ENCODE data around the gene GSE1. TPM values are rescaled to one million over a fixed set of nuclear protein-coding genes. Genes with fewer than 3 reads are reported as not detected.
A peak's percentile ranks its signal among the peaks of the same experiment; 100 is the strongest.

The GSE1 gene
- total RNA-seq, 1 experiment from 2014 or later = 124 TPM

GRCh38 chr16:85574672-85575475 is 38.2 kb upstream of the GSE1 start:
- ChIA-PET CTCF (interaction anchor here (0.8 to 2.2 kb wide), 14 partner anchors 9 to 159 kb away, joined by 3 to 15 read pairs (median 4); no protein-coding TSS in a partner anchor), POLR2A (interaction anchor here (1.2 kb wide), 1 partner anchor 14 kb away, joined by 3 read pairs; no protein-coding TSS in a partner anchor)
- 0 out of 2 replicates have a peak overlapping the region, but pooled peaks have one; percentile 53 for H3K27ac Mint-ChIP-seq
- H3K9me3 Mint-ChIP-seq = no peaks in the 10 kb centered on the region
- peaks cover 87% of the 10 kb centered on the region for H3K4me1 Mint-ChIP-seq
- no peak for DNase-seq (ENCODE audit: low spot score)
- no peaks in the 10 kb centered on the region for H3K36me3 Mint-ChIP-seq
- H3K27me3 Mint-ChIP-seq (ENCODE audit: low read depth) = peaks cover 4% of the 10 kb centered on the region
- ATAC-seq = no peak
- no peak for TF ChIP-seq ZNF121 (CRISPR knock-in tag; IDR thresholded peaks at IDR 0.05)
- TF ChIP-seq, protein P1, sequence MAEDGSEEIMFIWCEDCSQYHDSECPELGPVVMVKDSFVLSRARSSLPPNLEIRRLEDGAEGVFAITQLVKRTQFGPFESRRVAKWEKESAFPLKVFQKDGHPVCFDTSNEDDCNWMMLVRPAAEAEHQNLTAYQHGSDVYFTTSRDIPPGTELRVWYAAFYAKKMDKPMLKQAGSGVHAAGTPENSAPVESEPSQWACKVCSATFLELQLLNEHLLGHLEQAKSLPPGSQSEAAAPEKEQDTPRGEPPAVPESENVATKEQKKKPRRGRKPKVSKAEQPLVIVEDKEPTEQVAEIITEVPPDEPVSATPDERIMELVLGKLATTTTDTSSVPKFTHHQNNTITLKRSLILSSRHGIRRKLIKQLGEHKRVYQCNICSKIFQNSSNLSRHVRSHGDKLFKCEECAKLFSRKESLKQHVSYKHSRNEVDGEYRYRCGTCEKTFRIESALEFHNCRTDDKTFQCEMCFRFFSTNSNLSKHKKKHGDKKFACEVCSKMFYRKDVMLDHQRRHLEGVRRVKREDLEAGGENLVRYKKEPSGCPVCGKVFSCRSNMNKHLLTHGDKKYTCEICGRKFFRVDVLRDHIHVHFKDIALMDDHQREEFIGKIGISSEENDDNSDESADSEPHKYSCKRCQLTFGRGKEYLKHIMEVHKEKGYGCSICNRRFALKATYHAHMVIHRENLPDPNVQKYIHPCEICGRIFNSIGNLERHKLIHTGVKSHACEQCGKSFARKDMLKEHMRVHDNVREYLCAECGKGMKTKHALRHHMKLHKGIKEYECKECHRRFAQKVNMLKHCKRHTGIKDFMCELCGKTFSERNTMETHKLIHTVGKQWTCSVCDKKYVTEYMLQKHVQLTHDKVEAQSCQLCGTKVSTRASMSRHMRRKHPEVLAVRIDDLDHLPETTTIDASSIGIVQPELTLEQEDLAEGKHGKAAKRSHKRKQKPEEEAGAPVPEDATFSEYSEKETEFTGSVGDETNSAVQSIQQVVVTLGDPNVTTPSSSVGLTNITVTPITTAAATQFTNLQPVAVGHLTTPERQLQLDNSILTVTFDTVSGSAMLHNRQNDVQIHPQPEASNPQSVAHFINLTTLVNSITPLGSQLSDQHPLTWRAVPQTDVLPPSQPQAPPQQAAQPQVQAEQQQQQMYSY (CRISPR knock-in tag; IDR thresholded peaks at IDR 0.05) = peak; percentile 68
- TF ChIP-seq, protein P2, sequence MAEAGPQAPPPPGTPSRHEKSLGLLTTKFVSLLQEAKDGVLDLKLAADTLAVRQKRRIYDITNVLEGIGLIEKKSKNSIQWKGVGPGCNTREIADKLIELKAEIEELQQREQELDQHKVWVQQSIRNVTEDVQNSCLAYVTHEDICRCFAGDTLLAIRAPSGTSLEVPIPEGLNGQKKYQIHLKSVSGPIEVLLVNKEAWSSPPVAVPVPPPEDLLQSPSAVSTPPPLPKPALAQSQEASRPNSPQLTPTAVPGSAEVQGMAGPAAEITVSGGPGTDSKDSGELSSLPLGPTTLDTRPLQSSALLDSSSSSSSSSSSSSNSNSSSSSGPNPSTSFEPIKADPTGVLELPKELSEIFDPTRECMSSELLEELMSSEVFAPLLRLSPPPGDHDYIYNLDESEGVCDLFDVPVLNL (CRISPR knock-in tag; IDR thresholded peaks at IDR 0.05; ENCODE audit: borderline replicate concordance, low read depth) = no peak
- no peak for TF ChIP-seq HMGA2 (CRISPR knock-in tag; IDR thresholded peaks at IDR 0.05)
- no peak overlapping the region for H3K4me3 Mint-ChIP-seq

DNA sequence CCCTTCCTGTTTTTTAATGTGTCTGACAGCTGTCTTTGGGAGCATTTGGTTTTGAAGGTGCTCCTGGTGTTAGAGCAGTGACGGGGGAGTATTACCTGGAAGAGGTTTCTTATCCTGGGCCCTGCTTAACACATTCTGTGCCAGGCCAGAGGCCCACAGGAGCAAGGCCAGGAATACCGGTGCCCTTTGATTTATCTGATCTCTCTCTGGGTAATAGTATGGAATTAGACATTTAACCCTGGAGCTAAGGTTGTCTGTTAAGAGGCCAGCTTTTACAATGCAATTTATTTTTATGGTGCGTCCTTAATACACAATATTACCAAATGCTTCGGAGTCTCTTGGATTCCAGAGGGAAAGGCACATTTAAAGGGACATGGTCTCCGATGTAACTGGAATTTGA is 37.2 kb upstream of the GSE1 start:
- TF ChIP-seq ZNF423 (CRISPR knock-in tag; IDR thresholded peaks at IDR 0.05) (no peak), NFE2L1 (CRISPR knock-in tag; IDR thresholded peaks at IDR 0.05) (no peak), ATF3 (CRISPR knock-in tag; conservative IDR thresholded peaks at IDR 0.05) (no peak), EMX1 (CRISPR knock-in tag; IDR thresholded peaks at IDR 0.05) (no peak), ZMAT4 (CRISPR knock-in tag; IDR thresholded peaks at IDR 0.05) (no peak), GTF2I (CRISPR knock-in tag; conservative IDR thresholded peaks at IDR 0.05) (no peak), FOXP4 (CRISPR knock-in tag; IDR thresholded peaks at IDR 0.05) (no peak), HMGA2 (CRISPR knock-in tag; IDR thresholded peaks at IDR 0.05) (no peak), ETV6 (CRISPR knock-in tag; IDR thresholded peaks at IDR 0.05) (no peak), MXD4 (CRISPR knock-in tag; IDR thresholded peaks at IDR 0.05; ENCODE audit: borderline replicate concordance) (no peak), TEAD1 (CRISPR knock-in tag; IDR thresholded peaks at IDR 0.05) (no peak)
- TF ChIP-seq, protein P3, sequence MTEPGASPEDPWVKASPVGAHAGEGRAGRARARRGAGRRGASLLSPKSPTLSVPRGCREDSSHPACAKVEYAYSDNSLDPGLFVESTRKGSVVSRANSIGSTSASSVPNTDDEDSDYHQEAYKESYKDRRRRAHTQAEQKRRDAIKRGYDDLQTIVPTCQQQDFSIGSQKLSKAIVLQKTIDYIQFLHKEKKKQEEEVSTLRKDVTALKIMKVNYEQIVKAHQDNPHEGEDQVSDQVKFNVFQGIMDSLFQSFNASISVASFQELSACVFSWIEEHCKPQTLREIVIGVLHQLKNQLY (CRISPR knock-in tag; IDR thresholded peaks at IDR 0.05) = no peak
- ATAC-seq (no peak), DNase-seq (ENCODE audit: low spot score) (no peak)
- Mint-ChIP-seq H3K9me3 (no peaks in the 10 kb centered on the region), H3K4me3 (no peak overlapping the region), H3K4me1 (peaks cover 87% of the 10 kb centered on the region), H3K27ac (no peak overlapping the region), H3K36me3 (no peaks in the 10 kb centered on the region), H3K27me3 (ENCODE audit: low read depth) (peaks cover 15% of the 10 kb centered on the region)
- ChIA-PET CTCF (interaction anchor here (0.8 to 1.7 kb wide), 7 partner anchors 8 to 160 kb away, joined by 3 to 8 read pairs (median 3); no protein-coding TSS in a partner anchor), POLR2A (no interaction called here)
